Neural cell (in vitro differentiated cells): ENCODE measurements around the gene MLC1. TPM values are rescaled to one million over a fixed set of nuclear protein-coding genes. Genes with fewer than 3 reads are reported as not detected.

Source experiments
- H2AFZ ChIP-seq: fragments of 200-600, 300-800 bp; sonication (generic), shearing (Covaris generic); 2 replicates; pipeline ENCODE4 v1.6.0; 2014; ENCODE audit warnings: low read depth, mild to moderate bottlenecking, antibody characterized with exemption, low read length, moderate library complexity
- H3F3A ChIP-seq: fragments of 200-600 bp; shearing (Covaris generic); 2 replicates; pipeline ENCODE4 v1.6.1; 2016; ENCODE audit warnings: mild to moderate bottlenecking, moderate library complexity, mixed read lengths, antibody characterized with exemption, low read length; ENCODE audit not compliant: insufficient read depth, poor library complexity, severe bottlenecking
- H3K27ac ChIP-seq: fragments of 200-600, 300-800 bp; sonication (generic), shearing (Covaris generic); 2 replicates; pipeline ENCODE4 v1.5.1; 2014; ENCODE audit warnings: mild to moderate bottlenecking, low read length, moderate library complexity
- H3K27me3 ChIP-seq: fragments of 300-800, 200-600 bp; sonication (generic), shearing (Covaris generic); 2 replicates; pipeline ENCODE4 v1.6.0; 2014; ENCODE audit warnings: mild to moderate bottlenecking, low read depth, low read length, moderate library complexity; ENCODE audit not compliant: insufficient read depth
- H3K36me3 ChIP-seq: fragments of 300-800, 200-600 bp; sonication (generic), shearing (Covaris generic); 2 replicates; pipeline ENCODE4 v1.5.1; 2014; ENCODE audit warnings: mild to moderate bottlenecking, antibody characterized with exemption, low read length, moderate library complexity; ENCODE audit not compliant: insufficient read depth
- H3K4me2 ChIP-seq: fragments of 300-800, 200-600 bp; sonication (generic), shearing (Covaris generic); 2 replicates; pipeline ENCODE4 v1.6.0; 2014; ENCODE audit warnings: mild to moderate bottlenecking, low read length
- H3K4me3 ChIP-seq: fragments of 300-800, 200-600 bp; sonication (generic), shearing (Covaris generic); 2 replicates; pipeline ENCODE4 v1.5.1; 2014; ENCODE audit warnings: mild to moderate bottlenecking, low read length, moderate library complexity
- H3K79me2 ChIP-seq: fragments of 200-600 bp; shearing (Covaris generic); replicated peaks from 2 replicates; pipeline ENCODE4 v1.6.0; 2014; ENCODE audit warnings: mild to moderate bottlenecking, low read length, moderate library complexity; ENCODE audit not compliant: insufficient read depth
- H3K9ac ChIP-seq: fragments of 300-800, 200-600 bp; sonication (generic), shearing (Covaris generic); 2 replicates; pipeline ENCODE4 v1.6.1; 2016; ENCODE audit warnings: mild to moderate bottlenecking, low read length, mixed read lengths
- H3K9me2 ChIP-seq: fragments of 200-600 bp; shearing (Covaris generic); 2 replicates; pipeline ENCODE4 v1.6.1; 2016; ENCODE audit warnings: mild to moderate bottlenecking, low read length, mixed read lengths; ENCODE audit not compliant: insufficient read depth
- H3K9me3 ChIP-seq: fragments of 200-600, 300-800 bp; sonication (generic), shearing (Covaris generic); 2 replicates; pipeline ENCODE4 v1.6.1; 2016; ENCODE audit warnings: mild to moderate bottlenecking, mixed run types, low read length, moderate library complexity, mixed read lengths
- H4K20me1 ChIP-seq: fragments of 200-600 bp; shearing (Covaris generic); 2 replicates; pipeline ENCODE4 v1.6.1; 2016; ENCODE audit warnings: mild to moderate bottlenecking, mixed run types; ENCODE audit not compliant: insufficient read depth
- CTCF ChIP-seq: fragments of 450-650 bp; IDR thresholded peaks from 2 replicates; pipeline ENCODE4 v1.5.1; 2014; ENCODE audit warnings: antibody characterized with exemption, mild to moderate bottlenecking, moderate library complexity; ENCODE audit not compliant: poor library complexity, severe bottlenecking
- EP300 ChIP-seq: fragments of 450-650 bp; conservative IDR thresholded peaks from 2 replicates; pipeline ENCODE4 v1.6.1; 2014; ENCODE audit warnings: antibody characterized with exemption, mild to moderate bottlenecking, moderate library complexity; ENCODE audit not compliant: poor library complexity, severe bottlenecking
- EZH2 ChIP-seq: fragments of 200-600, 300-800 bp; shearing (Covaris generic), sonication (generic); IDR thresholded peaks from 2 replicates; pipeline ENCODE4 v1.6.1; 2014; ENCODE audit warnings: antibody characterized with exemption, low read length, borderline replicate concordance, mild to moderate bottlenecking; ENCODE audit not compliant: insufficient read depth, poor library complexity, severe bottlenecking
- MXI1 ChIP-seq: fragments of 450-650 bp; conservative IDR thresholded peaks from 2 replicates; pipeline ENCODE4 v1.6.1; 2014; ENCODE audit warnings: antibody characterized with exemption, mild to moderate bottlenecking; ENCODE audit not compliant: poor library complexity, severe bottlenecking
- POLR2AphosphoS5 ChIP-seq: IDR thresholded peaks from 2 replicates; pipeline ENCODE4 v1.6.1; 2012
- RAD21 ChIP-seq: fragments of 450-650 bp; conservative IDR thresholded peaks from 2 replicates; pipeline ENCODE4 v1.6.1; 2014; ENCODE audit warnings: antibody characterized with exemption, mild to moderate bottlenecking, moderate library complexity
- REST ChIP-seq: IDR thresholded peaks from 2 replicates; pipeline ENCODE4 v1.6.1; 2012; ENCODE audit warnings: borderline replicate concordance
- SMC3 ChIP-seq: fragments of 450-650 bp; conservative IDR thresholded peaks from 2 replicates; pipeline ENCODE4 v1.6.1; 2014; ENCODE audit warnings: antibody characterized with exemption, mild to moderate bottlenecking, moderate library complexity; ENCODE audit not compliant: poor library complexity
- TAF1 ChIP-seq: IDR thresholded peaks from 2 replicates; pipeline ENCODE4 v1.6.1; 2012; ENCODE audit warnings: low read depth
- polyA plus RNA-seq: library from polyadenylated mRNA; depleted of rRNA; stranded (reverse); fragments of >200 nt; gene quantifications from 2 replicates; pipeline ENCODE4 v1.2.3, GENCODE V29; 2014

Gene MLC1
- polyA plus RNA-seq, 1 donor from 2014 or later, result not detected

GRCh38 chr22:50047346-50047745, 37.9 kb downstream of the MLC1 start:
- Histone ChIP-seq H3K79me2 (no peaks in the 10 kb centered on the region), H3K4me2 (no peak overlapping the region), H2AFZ (no peak overlapping the region), H3K9ac (no peak overlapping the region), H3K27me3 (no peaks in the 10 kb centered on the region), H3K36me3 (no peaks in the 10 kb centered on the region), H3K9me2 (no peaks in the 10 kb centered on the region), H3F3A (no peaks in the 10 kb centered on the region), H3K9me3 (no peaks in the 10 kb centered on the region), H3K27ac (no peak overlapping the region), H4K20me1 (no peaks in the 10 kb centered on the region), H3K4me3 (no peak overlapping the region)
- TF ChIP-seq EZH2 (no peak), SMC3 (no peak), POLR2AphosphoS5 (no peak), REST (no peak), EP300 (no peak), RAD21 (no peak), CTCF (no peak), TAF1 (no peak), MXI1 (no peak)

- Histone ChIP-seq H3K27me3 (no peaks in the 10 kb centered on the region), H4K20me1 (no peaks in the 10 kb centered on the region), H3F3A (no peaks in the 10 kb centered on the region), H3K27ac (no peak overlapping the region), H3K36me3 (no peaks in the 10 kb centered on the region), H3K79me2 (no peaks in the 10 kb centered on the region), H3K9ac (no peak overlapping the region), H3K9me2 (no peaks in the 10 kb centered on the region), H3K9me3 (no peaks in the 10 kb centered on the region), H2AFZ (no peak overlapping the region), H3K4me2 (no peak overlapping the region), H3K4me3 (no peak overlapping the region)
- no peak for TF ChIP-seq CTCF
- no peak for TF ChIP-seq SMC3
- no peak for TF ChIP-seq TAF1
- no peak for TF ChIP-seq EZH2
- no peak for TF ChIP-seq REST
- TF ChIP-seq MXI1, result no peak
- TF ChIP-seq POLR2AphosphoS5, result no peak
- TF ChIP-seq RAD21, result no peak
- TF ChIP-seq EP300, result no peak
These were observed 38.6 kb downstream of the MLC1 start for GRCh38 chr22:50046481-50047245.
